Trophoblast cell (in vitro differentiated cells and primary cell): Measurements from ENCODE around the gene RAD51B.

Experiments used
- DNase-seq, 2 donors: peaks; one replicate each; pipeline ENCODE4 v3.0.0-alpha.2; 2016
- H2AFZ ChIP-seq: 2 replicates; pipeline ENCODE4 v1.6.1; 2013; ENCODE audit warnings: low read length, moderate library complexity, mild to moderate bottlenecking; ENCODE audit not compliant: insufficient read depth, poor library complexity
- H2AK5ac ChIP-seq: 2 replicates; pipeline ENCODE4 v1.6.1; 2013; ENCODE audit warnings: mild to moderate bottlenecking, low read length
- H2BK120ac ChIP-seq: 2 replicates; pipeline ENCODE4 v1.6.1; 2013; ENCODE audit warnings: low read length, mild to moderate bottlenecking, moderate library complexity; ENCODE audit not compliant: insufficient read depth, poor library complexity
- H2BK12ac ChIP-seq: 2 replicates; pipeline ENCODE4 v1.6.1; 2013; ENCODE audit warnings: mild to moderate bottlenecking, low read length, moderate library complexity
- H2BK5ac ChIP-seq: 2 replicates; pipeline ENCODE4 v1.6.1; 2013; ENCODE audit warnings: low read length, low read depth, moderate library complexity, mild to moderate bottlenecking; ENCODE audit not compliant: poor library complexity
- H3K14ac ChIP-seq: 2 replicates; pipeline ENCODE4 v1.6.1; 2013; ENCODE audit warnings: mild to moderate bottlenecking, low read length
- H3K18ac ChIP-seq: 2 replicates; pipeline ENCODE4 v1.6.1; 2013; ENCODE audit warnings: mild to moderate bottlenecking, low read length
- H3K23ac ChIP-seq: 2 replicates; pipeline ENCODE4 v1.6.1; 2013; ENCODE audit warnings: low read length
- H3K27ac ChIP-seq: 2 replicates; pipeline ENCODE4 v1.5.1; 2013; ENCODE audit warnings: low read depth, mild to moderate bottlenecking, inconsistent platforms, low read length, moderate library complexity
- H3K27me3 ChIP-seq: 2 replicates; pipeline ENCODE4 v1.6.1; 2013; ENCODE audit warnings: inconsistent platforms, mild to moderate bottlenecking, low read length, moderate library complexity; ENCODE audit not compliant: insufficient read depth
- H3K36me3 ChIP-seq, 2 experiments: 1 replicate in 1 of 2; 2 replicates in 1 of 2; pipeline ENCODE4 v1.6.1; 2013; ENCODE audit warnings: low read length in 2 of 2, mild to moderate bottlenecking in 2 of 2, moderate library complexity in 1 of 2; ENCODE audit not compliant: insufficient read depth in 2 of 2, control insufficient read depth in 1 of 2
- H3K4ac ChIP-seq: 2 replicates; pipeline ENCODE4 v1.6.1; 2013; ENCODE audit warnings: low read depth, mild to moderate bottlenecking, low read length, moderate library complexity
- H3K4me1 ChIP-seq, 2 experiments: 1 replicate in 1 of 2; 2 replicates in 1 of 2; pipeline ENCODE4 v1.6.1; 2013; ENCODE audit warnings: low read length in 2 of 2, mild to moderate bottlenecking in 2 of 2, moderate library complexity in 1 of 2; ENCODE audit not compliant: insufficient read depth in 2 of 2, control insufficient read depth in 1 of 2
- H3K4me2 ChIP-seq: 2 replicates; pipeline ENCODE4 v1.6.1; 2013; ENCODE audit warnings: inconsistent platforms, mild to moderate bottlenecking, low read length, moderate library complexity
- H3K4me3 ChIP-seq: 2 replicates; pipeline ENCODE4 v1.5.1; 2013; ENCODE audit warnings: mild to moderate bottlenecking, low read depth, low read length, inconsistent platforms
- H3K79me1 ChIP-seq: one replicate; pipeline ENCODE4 v1.6.1; 2013; ENCODE audit warnings: low read length
- H3K79me2 ChIP-seq: 2 replicates; pipeline ENCODE4 v1.6.1; 2013; ENCODE audit warnings: low read length, mild to moderate bottlenecking; ENCODE audit not compliant: control insufficient read depth, insufficient read depth, poor library complexity
- H3K9ac ChIP-seq: 2 replicates; pipeline ENCODE4 v1.6.1; 2013; ENCODE audit warnings: mild to moderate bottlenecking, low read length
- H3K9me3 ChIP-seq: 2 replicates; pipeline ENCODE4 v1.6.1; 2013; ENCODE audit warnings: low read depth, mild to moderate bottlenecking, control low read depth, inconsistent platforms, low read length; ENCODE audit not compliant: insufficient read depth
- H4K12ac ChIP-seq: 2 replicates; pipeline ENCODE4 v1.6.1; 2013; ENCODE audit warnings: low read depth, mild to moderate bottlenecking, low read length, moderate library complexity
- H4K8ac ChIP-seq: 2 replicates; pipeline ENCODE4 v1.6.1; 2013; ENCODE audit warnings: low read depth, mild to moderate bottlenecking, low read length, moderate library complexity
- H4K91ac ChIP-seq: one replicate; pipeline ENCODE4 v1.6.1; 2013; ENCODE audit warnings: low read depth, mild to moderate bottlenecking, low read length, moderate library complexity
- WGBS: extraction: QIAGEN DNeasy Blood & Tissue Kit; methylation state at CpG from one replicate; pipeline ENCODE4 v1.1.7; 2013; ENCODE audit warnings: missing lambda C conversion rate; ENCODE audit not compliant: insufficient read length, insufficient coverage; ENCODE audit errors: extremely low coverage; 5-methylcytosine and 5-hydroxymethylcytosine counted together

RAD51B gene

GRCh38 chr14:68516342-68516741 lies 696.8 kb downstream of the RAD51B start:
- Histone ChIP-seq H3K9me3 (no peaks in the 10 kb centered on the region), H4K12ac (no peak overlapping the region), H3K18ac (no peak overlapping the region), H2BK120ac (no peak overlapping the region), H3K79me2 (peaks cover 2% of the 10 kb centered on the region), H3K4ac (no peak overlapping the region), H3K9ac (no peak overlapping the region), H3K4me1 (peaks cover 26 to 32% of the 10 kb centered on the region in 2 experiments), H3K23ac (no peak overlapping the region), H3K4me3 (no peak overlapping the region), H3K36me3 (no peaks in the 10 kb centered on the region), H2AFZ (no peak overlapping the region), H4K91ac (no peak overlapping the region), H2BK12ac (no peak overlapping the region), H3K14ac (no peak overlapping the region), H4K8ac (no peak overlapping the region), H2AK5ac (no peak overlapping the region), H3K4me2 (no peak overlapping the region), H2BK5ac (no peak overlapping the region), H3K27me3 (no peaks in the 10 kb centered on the region), H3K27ac (no peak overlapping the region), H3K79me1 (peaks cover 35% of the 10 kb centered on the region)
- no peak for DNase-seq
- WGBS = no CpG with 5 or more reads among the region's 4 CpGs

GRCh38 chr14:68518166-68518565 lies 698.6 kb downstream of the RAD51B start:
- Histone ChIP-seq H2AK5ac (peak overlapping the region; percentile 51), H3K4me3 (no peak overlapping the region), H3K18ac (peak overlapping the region; percentile 20), H3K36me3 (no peaks in the 10 kb centered on the region), H3K9me3 (no peaks in the 10 kb centered on the region), H2AFZ (no peak overlapping the region), H2BK120ac (no peak overlapping the region), H4K12ac (no peak overlapping the region), H3K9ac (no peak overlapping the region), H3K27ac (no peak overlapping the region), H3K14ac (no peak overlapping the region), H3K23ac (no peak overlapping the region), H3K79me1 (peaks cover 40% of the 10 kb centered on the region), H4K8ac (no peak overlapping the region), H3K79me2 (peaks cover 4% of the 10 kb centered on the region), H3K4me1 (peaks cover 30 to 35% of the 10 kb centered on the region in 2 experiments), H4K91ac (peak overlapping the region; percentile 15), H3K4ac (no peak overlapping the region), H3K4me2 (no peak overlapping the region), H2BK5ac (no peak overlapping the region), H2BK12ac (peak overlapping the region; percentile 55), H3K27me3 (no peaks in the 10 kb centered on the region)
- no peak for DNase-seq
- no CpG with 5 or more reads among the region's 8 CpGs for WGBS

- H3K4me3 ChIP-seq = no peak overlapping the region
- no CpG with 5 or more reads among the region's 7 CpGs for WGBS
Observed at GRCh38 chr14:68518761-68519670, 699.4 kb downstream of the RAD51B start.

GRCh38 chr14:68519671-68520187 lies 700.1 kb downstream of the RAD51B start:
- Histone ChIP-seq H4K12ac (no peak overlapping the region), H2BK5ac (no peak overlapping the region), H3K9ac (no peak overlapping the region), H3K9me3 (no peaks in the 10 kb centered on the region), H2AFZ (no peak overlapping the region), H3K18ac (no peak overlapping the region), H3K36me3 (no peaks in the 10 kb centered on the region), H3K4me2 (no peak overlapping the region), H3K4me1 (peaks cover 23 to 28% of the 10 kb centered on the region in 2 experiments), H3K4me3 (no peak overlapping the region), H4K8ac (no peak overlapping the region), H3K4ac (no peak overlapping the region), H3K27ac (no peak overlapping the region), H3K14ac (no peak overlapping the region), H2BK120ac (peak overlapping the region; percentile 53), H4K91ac (peak overlapping the region; percentile 59), H3K79me2 (peaks cover 4% of the 10 kb centered on the region), H3K27me3 (no peaks in the 10 kb centered on the region), H2BK12ac (peak overlapping the region; percentile 29), H3K79me1 (peaks cover 33% of the 10 kb centered on the region), H3K23ac (no peak overlapping the region), H2AK5ac (peak overlapping the region; percentile 9)
- WGBS = no CpG with 5 or more reads among the region's 5 CpGs
- DNase-seq = peak in 1 of 2 donors; percentile 30

More at GRCh38 chr14:68518761-68519670, 699.4 kb downstream of the RAD51B start:
- peak overlapping the region; percentile 51 for H2AK5ac ChIP-seq
- H3K4ac ChIP-seq = peak overlapping the region; percentile 10
- H3K4me2 ChIP-seq = no peak overlapping the region
- peaks cover 4% of the 10 kb centered on the region for H3K79me2 ChIP-seq
- peaks cover 27 to 31% of the 10 kb centered on the region in 2 experiments for H3K4me1 ChIP-seq
- no peak overlapping the region for H3K9ac ChIP-seq
- peak in 1 of 2 donors; percentile 45 for DNase-seq
- H3K14ac ChIP-seq = peak overlapping the region; percentile 26
- no peaks in the 10 kb centered on the region for H3K9me3 ChIP-seq
- H2BK5ac ChIP-seq = peak overlapping the region; percentile 24
- no peak overlapping the region for H4K8ac ChIP-seq
- H3K23ac ChIP-seq = no peak overlapping the region
- peaks cover 35% of the 10 kb centered on the region for H3K79me1 ChIP-seq
- H2BK120ac ChIP-seq = peak overlapping the region; percentile 53
- H3K27me3 ChIP-seq = no peaks in the 10 kb centered on the region
- no peak overlapping the region for H4K12ac ChIP-seq
- H4K91ac ChIP-seq = peak overlapping the region; percentile 59
- peak overlapping the region; percentile 78 for H2BK12ac ChIP-seq
- no peak overlapping the region for H3K18ac ChIP-seq
- no peak overlapping the region for H2AFZ ChIP-seq
- H3K27ac ChIP-seq = no peak overlapping the region
- no peaks in the 10 kb centered on the region for H3K36me3 ChIP-seq
